Thyroid gland (tissue), 4 donors: ENCODE results near the gene MED16. TPM values are rescaled to one million over a fixed set of nuclear protein-coding genes. Genes with fewer than 3 reads are reported as not detected.

Source experiments
- DNase-seq, 2 donors: peaks; one replicate each; pipeline ENCODE4 v3.0.0-alpha.2; 2019
- H3K27ac ChIP-seq, 3 donors: fragments of 200-600 bp; sonication (generic); 1 replicate in 2 of 3; 2 replicates in 1 of 3; pipeline ENCODE4 v1.5.1; 2016 to 2019; ENCODE audit warnings: mild to moderate bottlenecking in 1 of 3, moderate library complexity in 1 of 3
- H3K27me3 ChIP-seq: fragments of 200-600 bp; sonication (generic); one replicate; pipeline ENCODE4 v1.5.1; 2019
- H3K36me3 ChIP-seq, 2 donors: fragments of 200-600 bp; sonication (generic); one replicate each; pipeline ENCODE4 v1.5.1; 2016 to 2019
- H3K4me1 ChIP-seq, 2 donors: fragments of 200-600 bp; sonication (generic); one replicate each; pipeline ENCODE4 v1.5.1; 2017 to 2019
- H3K4me3 ChIP-seq, 3 donors: fragments of 200-600 bp; sonication (generic); replicated peaks in 1 of 3; 1 replicate in 2 of 3; 2 replicates in 1 of 3; pipeline ENCODE4 v1.5.1; 2016; ENCODE audit warnings: mild to moderate bottlenecking in 1 of 3
- H3K9me3 ChIP-seq: fragments of 200-600 bp; sonication (generic); one replicate; pipeline ENCODE4 v1.5.1; 2017
- CTCF ChIP-seq, 6 experiments: fragments of 200-600 bp in 3 of 6; fragments of 450-650 bp in 3 of 6; sonication (generic) in 3 of 6; IDR thresholded peaks; one replicate each; pipeline ENCODE4 v1.5.1; 2016 to 2019; ENCODE audit warnings: antibody characterized with exemption in 6 of 6, mild to moderate bottlenecking in 2 of 6, inconsistent platforms in 1 of 6, moderate library complexity in 1 of 6
- POLR2A ChIP-seq, 2 donors: fragments of 450-650 bp; IDR thresholded peaks; one replicate each; pipeline ENCODE4 v1.6.1; 2017; ENCODE audit warnings: antibody characterized with exemption in 2 of 2, mild to moderate bottlenecking in 2 of 2, moderate library complexity in 1 of 2
- WGBS, 2 donors: methylation state at CpG; one replicate each; pipeline ENCODE4 v1.1.5; 2017; 5-methylcytosine and 5-hydroxymethylcytosine counted together
- intact Hi-C: fragments of 100-400 bp; cut with DNase I; formaldehyde crosslinking; loops from one replicate; pipeline ENCODE4 v1.15.1; 2023
- total RNA-seq, 4 donors: library from RNA; depleted of rRNA; stranded (reverse); fragments of >200 nt; gene quantifications; one replicate each; pipeline ENCODE4 v1.2.3, GENCODE V29; 2016

MED16 gene
- total RNA-seq, 4 donors from 2014 or later, result 33.2 to 66.5 (median 54.3) TPM

- 99% methylated on average over 7 of the region's 7 CpGs for WGBS, 2 donors
- intact Hi-C loops, result no loop called here
- Histone ChIP-seq H3K27me3 (no peaks in the 10 kb centered on the region), H3K9me3 (no peaks in the 10 kb centered on the region), H3K4me1 (peaks cover 14 to 26% of the 10 kb centered on the region in 2 donors), H3K36me3 (no peaks in the 10 kb centered on the region), H3K4me3 (no peak overlapping the region), H3K27ac (peak overlapping the region in 1 of 3 donors; percentile 83)
- TF ChIP-seq POLR2A (IDR thresholded peaks at IDR 0.05) (no peak), CTCF (IDR thresholded peaks at IDR 0.05) (no peak)
- no peak for DNase-seq
Measured at GRCh38 chr19:939922-940321, 46.9 kb upstream of the MED16 start.

GRCh38 chr19:939439-939838, 46.5 kb upstream of the MED16 start:
- H3K36me3 ChIP-seq, result no peaks in the 10 kb centered on the region
- intact Hi-C loops, result no loop called here
- no peak overlapping the region for H3K4me3 ChIP-seq
- no peaks in the 10 kb centered on the region for H3K9me3 ChIP-seq
- 92 to 95% methylated on average over 20 to 22 of the region's 22 CpGs for WGBS, 2 donors
- H3K4me1 ChIP-seq, result peaks cover 17 to 26% of the 10 kb centered on the region in 2 donors
- H3K27me3 ChIP-seq, result no peaks in the 10 kb centered on the region
- no peak for TF ChIP-seq POLR2A (IDR thresholded peaks at IDR 0.05)
- TF ChIP-seq CTCF (IDR thresholded peaks at IDR 0.05), result no peak
- no peak for DNase-seq
- no peak overlapping the region for H3K27ac ChIP-seq

GRCh38 chr19:938233-938923, 45.4 kb upstream of the MED16 start:
- no peaks in the 10 kb centered on the region for H3K9me3 ChIP-seq
- intact Hi-C loops, result no loop called here
- no peak for DNase-seq
- H3K4me3 ChIP-seq, result no peak overlapping the region
- no peaks in the 10 kb centered on the region for H3K36me3 ChIP-seq
- 92 to 96% methylated on average over 22 to 23 of the region's 23 CpGs for WGBS, 2 donors
- TF ChIP-seq CTCF (IDR thresholded peaks at IDR 0.05) (no peak), POLR2A (IDR thresholded peaks at IDR 0.05) (no peak)
- H3K27ac ChIP-seq, result no peak overlapping the region
- peaks cover 23 to 35% of the 10 kb centered on the region in 2 donors for H3K4me1 ChIP-seq
- no peaks in the 10 kb centered on the region for H3K27me3 ChIP-seq

GRCh38 chr19:937259-937694, 44.3 kb upstream of the MED16 start:
- intact Hi-C loops, result no loop called here
- H3K27me3 ChIP-seq, result no peaks in the 10 kb centered on the region
- 87 to 96% methylated on average over 16 of the region's 16 CpGs for WGBS, 2 donors
- H3K4me1 ChIP-seq, result peaks cover 23 to 35% of the 10 kb centered on the region in 2 donors
- DNase-seq, result no peak
- no peak overlapping the region for H3K4me3 ChIP-seq
- H3K9me3 ChIP-seq, result no peaks in the 10 kb centered on the region
- no peaks in the 10 kb centered on the region for H3K36me3 ChIP-seq
- H3K27ac ChIP-seq, result no peak overlapping the region
- no peak for TF ChIP-seq POLR2A (IDR thresholded peaks at IDR 0.05)
- no peak for TF ChIP-seq CTCF (IDR thresholded peaks at IDR 0.05)

- intact Hi-C loops, result no loop called here
- no peaks in the 10 kb centered on the region for H3K27me3 ChIP-seq
- no peak for TF ChIP-seq POLR2A (IDR thresholded peaks at IDR 0.05)
- TF ChIP-seq CTCF (IDR thresholded peaks at IDR 0.05), result no peak
- whole genome bisulfite sequencing, 2 donors, result 97 to 98% methylated on average over 10 of the region's 10 CpGs
- H3K4me1 ChIP-seq, result peaks cover 21 to 30% of the 10 kb centered on the region in 2 donors
- H3K4me3 ChIP-seq, result no peak overlapping the region
- H3K36me3 ChIP-seq, result no peaks in the 10 kb centered on the region
- H3K9me3 ChIP-seq, result no peaks in the 10 kb centered on the region
- no peak for DNase-seq
- H3K27ac ChIP-seq, result no peak overlapping the region
Measured at GRCh38 chr19:936175-936546, 43.2 kb upstream of the MED16 start.
